ENCODE results near the gene HEBP2. TPM values are rescaled to one million over a fixed set of nuclear protein-coding genes. Genes with fewer than 3 reads are reported as not detected.

Gene HEBP2
- total and polyA plus RNA-seq, 2 donors (not counting 3 experiments of a cell fraction or from before 2014, with no cell fraction given): 22.5 to 75.3 TPM

- intact Hi-C loops (cut with micrococcal nuclease): loop anchor here (1.0 kb wide), 1 partner anchor 9 kb away; no protein-coding TSS in a partner anchor
- dilution Hi-C loops (cut with MboI; ENCODE audit: extremely low pct_ligation_motif_present, low sequenced_read_pairs): no loop called here
- no peaks in the 10 kb centered on the region for H4K20me1 ChIP-seq (replicated peaks; ENCODE audit: control insufficient read depth, extremely low read depth, insufficient read depth, low read length)
- H3K4me2 ChIP-seq (ENCODE audit: insufficient read depth, low read length): peak overlapping the region; percentile 81
- peaks cover 24% of the 10 kb centered on the region for H3K4me1 ChIP-seq (ENCODE audit: control insufficient read depth, extremely low read depth, insufficient read depth, low read length)
- CTCF ChIA-PET: interaction anchor here (0.6 to 2.4 kb wide), 10 partner anchors 9 to 63 kb away, joined by 3 to 11 read pairs (median 5); partner anchors contain the start of gene NHSL1
- no TSS peak for BruUV-seq (replicated peaks)
- FAIRE-seq (peak; percentile 82), DNase-seq (ENCODE audit: low read depth, low spot score) (peak; percentile 83)
- peak overlapping the region in 1 of 3 experiments; percentile 17 for H3K4me3 ChIP-seq (replicated peaks in 1 of 3; ENCODE audit: insufficient read depth in 1 of 3, low read depth in 1 of 3, low read length in 3 of 3)
- POLR2A ChIA-PET: interaction anchor here (0.7 kb wide), 1 partner anchor 270 kb away, joined by 3 read pairs; no protein-coding TSS in a partner anchor
- H3K36me3 ChIP-seq (ENCODE audit: control insufficient read depth in 2 of 2, extremely low read depth in 1 of 2, insufficient read depth in 2 of 2, low read length in 2 of 2): no peaks in the 10 kb centered on the region
- H3K79me2 ChIP-seq (ENCODE audit: control insufficient read depth, insufficient read depth, low read length): peaks cover 18% of the 10 kb centered on the region
- H3K9me1 ChIP-seq (replicated peaks; ENCODE audit: control insufficient read depth, extremely low read depth, insufficient read depth, low read length): no peaks in the 10 kb centered on the region
- H3K27ac ChIP-seq (ENCODE audit: insufficient read depth, low read depth, low read length): peak overlapping the region; percentile 26
- H3K27me3 ChIP-seq (ENCODE audit: control insufficient read depth in 2 of 2, insufficient read depth in 2 of 2, low read length in 2 of 2): no peaks in the 10 kb centered on the region
- no peaks in the 10 kb centered on the region for H3K9me3 ChIP-seq (replicated peaks; ENCODE audit: control insufficient read depth, insufficient read depth, low read length)
- no peak overlapping the region for H3K9ac ChIP-seq (replicated peaks; ENCODE audit: extremely low read depth, insufficient read depth, low read length)
- TF ChIP-seq MYC (IDR thresholded peaks at IDR 0.05; ENCODE audit: low read depth, low read length) (no peak), POLR2AphosphoS5 (IDR thresholded peaks at IDR 0.05; ENCODE audit: insufficient read depth, low read depth, low read length) (peak; percentile 26), GATA2 (IDR thresholded peaks at IDR 0.05; ENCODE audit: insufficient read depth, insufficient read length, low read depth, low read length) (peak; percentile 85)
- H2AFZ ChIP-seq (ENCODE audit: low read depth, low read length): no peak overlapping the region
These were observed 51.9 kb downstream of the HEBP2 start for GRCh38 chr6:138455746-138456400.

DNA sequence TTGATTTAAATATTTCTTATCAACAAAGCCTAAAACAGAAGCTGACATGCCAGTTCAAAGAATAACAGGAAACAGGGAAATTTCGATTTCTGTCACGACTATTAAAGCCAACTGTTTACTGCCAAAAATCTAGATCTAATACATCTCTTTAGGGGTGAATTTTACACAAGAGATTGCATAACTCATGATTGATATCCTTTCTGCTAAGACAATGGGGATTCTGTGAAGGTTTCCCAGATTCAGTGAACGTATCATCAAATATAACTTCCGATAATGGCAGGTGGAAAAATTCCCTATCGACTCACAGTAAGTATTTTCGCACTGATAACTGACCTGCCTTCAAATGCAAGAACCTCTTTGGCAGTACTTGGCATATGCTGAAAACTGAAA lies 52.4 kb downstream of the HEBP2 start:
- Histone ChIP-seq H3K79me2 (ENCODE audit: control insufficient read depth, insufficient read depth, low read length) (peaks cover 14% of the 10 kb centered on the region), H3K9ac (replicated peaks; ENCODE audit: extremely low read depth, insufficient read depth, low read length) (no peak overlapping the region), H3K4me2 (ENCODE audit: insufficient read depth, low read length) (peak overlapping the region; percentile 81), H3K9me1 (replicated peaks; ENCODE audit: control insufficient read depth, extremely low read depth, insufficient read depth, low read length) (no peaks in the 10 kb centered on the region), H3K4me3 (replicated peaks in 1 of 3; ENCODE audit: insufficient read depth in 1 of 3, low read depth in 1 of 3, low read length in 3 of 3) (no peak overlapping the region), H3K27me3 (ENCODE audit: control insufficient read depth in 2 of 2, insufficient read depth in 2 of 2, low read length in 2 of 2) (no peaks in the 10 kb centered on the region), H3K27ac (ENCODE audit: insufficient read depth, low read depth, low read length) (peak overlapping the region; percentile 26), H3K4me1 (ENCODE audit: control insufficient read depth, extremely low read depth, insufficient read depth, low read length) (peaks cover 24% of the 10 kb centered on the region), H3K9me3 (replicated peaks; ENCODE audit: control insufficient read depth, insufficient read depth, low read length) (no peaks in the 10 kb centered on the region), H3K36me3 (ENCODE audit: control insufficient read depth in 2 of 2, extremely low read depth in 1 of 2, insufficient read depth in 2 of 2, low read length in 2 of 2) (no peaks in the 10 kb centered on the region), H2AFZ (ENCODE audit: low read depth, low read length) (no peak overlapping the region), H4K20me1 (replicated peaks; ENCODE audit: control insufficient read depth, extremely low read depth, insufficient read depth, low read length) (no peaks in the 10 kb centered on the region)
- dilution Hi-C loops (cut with MboI; ENCODE audit: extremely low pct_ligation_motif_present, low sequenced_read_pairs) (no loop called here), intact Hi-C loops (cut with micrococcal nuclease) (no loop called here)
- BruUV-seq (replicated peaks): no TSS peak
- POLR2A ChIA-PET: no interaction called here
- DNase-seq (ENCODE audit: low read depth, low spot score) (peak; percentile 46), FAIRE-seq (no peak)
- CTCF ChIA-PET: interaction anchor here (1.2 to 2.4 kb wide), 8 partner anchors 9 to 62 kb away, joined by 3 to 11 read pairs (median 5); partner anchors contain the start of gene NHSL1
- TF ChIP-seq, protein P1, sequence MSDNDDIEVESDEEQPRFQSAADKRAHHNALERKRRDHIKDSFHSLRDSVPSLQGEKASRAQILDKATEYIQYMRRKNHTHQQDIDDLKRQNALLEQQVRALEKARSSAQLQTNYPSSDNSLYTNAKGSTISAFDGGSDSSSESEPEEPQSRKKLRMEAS (IDR thresholded peaks at IDR 0.05; ENCODE audit: insufficient read depth, insufficient read length): no peak
- no peak for TF ChIP-seq GATA2 (IDR thresholded peaks at IDR 0.05; ENCODE audit: insufficient read depth, insufficient read length, low read depth, low read length)
- no peak for TF ChIP-seq JUN (IDR thresholded peaks at IDR 0.05; ENCODE audit: borderline replicate concordance, insufficient read depth, insufficient read length, low read depth)
- TF ChIP-seq EZH2 (IDR thresholded peaks at IDR 0.05; ENCODE audit: borderline replicate concordance, low read depth, low read length, severe bottlenecking): no peak

Measured in endothelial cell of umbilical vein (primary cell).